GM18505 (cell line): ENCODE results near the gene SLC5A1.

Experiments used
- ATAC-seq: cut with Tn5 transposase; IDR thresholded peaks from one replicate; pipeline ENCODE4 v1.9.1; 2021; ENCODE audit not compliant: unreplicated experiment
- POLR2A ChIP-seq: IDR thresholded peaks from 4 replicates; pipeline ENCODE4 v1.6.1; 2011; ENCODE audit warnings: borderline replicate concordance; ENCODE audit not compliant: insufficient read depth, insufficient read length; ENCODE audit errors: extremely low read depth

Gene SLC5A1

GRCh38 chr22:32066820-32067219, 23.8 kb downstream of the SLC5A1 start:
- no peak for ATAC-seq
- TF ChIP-seq POLR2A = no peak

GRCh38 chr22:32067613-32068012, 24.6 kb downstream of the SLC5A1 start:
- no peak for ATAC-seq
- no peak for TF ChIP-seq POLR2A

- no peak for ATAC-seq
- no peak for TF ChIP-seq POLR2A
Measured at GRCh38 chr22:32069579-32070372, 26.7 kb downstream of the SLC5A1 start.

DNA sequence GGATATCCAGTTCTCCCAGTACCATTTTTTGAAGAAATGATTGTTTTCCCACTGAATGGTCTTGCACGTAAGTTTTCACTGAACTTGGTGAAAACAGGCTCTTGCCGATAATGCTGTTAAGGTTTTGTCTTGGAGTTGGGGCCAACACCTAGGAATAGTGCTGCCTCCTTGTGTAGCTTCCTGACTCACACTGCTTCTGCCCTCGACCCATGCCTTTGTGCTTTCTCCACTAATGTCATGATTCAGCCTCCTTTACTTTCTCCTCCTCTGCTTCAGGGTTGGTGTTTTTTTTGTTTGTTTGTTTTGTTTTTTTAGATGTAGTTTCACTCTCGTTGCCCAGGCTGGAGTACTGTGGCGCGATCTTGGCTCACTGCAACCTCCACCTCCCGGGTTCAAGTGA, 30.2 kb downstream of the SLC5A1 start:
- ATAC-seq = no peak
- TF ChIP-seq POLR2A = no peak

GRCh38 chr22:32073823-32074380, 30.8 kb downstream of the SLC5A1 start:
- no peak for ATAC-seq
- no peak for TF ChIP-seq POLR2A

GRCh38 chr22:32075997-32076760, 33.1 kb downstream of the SLC5A1 start:
- no peak for ATAC-seq
- no peak for TF ChIP-seq POLR2A

- no peak for TF ChIP-seq POLR2A
- no peak for ATAC-seq
Measured at GRCh38 chr22:32076761-32077084, 33.7 kb downstream of the SLC5A1 start.

DNA sequence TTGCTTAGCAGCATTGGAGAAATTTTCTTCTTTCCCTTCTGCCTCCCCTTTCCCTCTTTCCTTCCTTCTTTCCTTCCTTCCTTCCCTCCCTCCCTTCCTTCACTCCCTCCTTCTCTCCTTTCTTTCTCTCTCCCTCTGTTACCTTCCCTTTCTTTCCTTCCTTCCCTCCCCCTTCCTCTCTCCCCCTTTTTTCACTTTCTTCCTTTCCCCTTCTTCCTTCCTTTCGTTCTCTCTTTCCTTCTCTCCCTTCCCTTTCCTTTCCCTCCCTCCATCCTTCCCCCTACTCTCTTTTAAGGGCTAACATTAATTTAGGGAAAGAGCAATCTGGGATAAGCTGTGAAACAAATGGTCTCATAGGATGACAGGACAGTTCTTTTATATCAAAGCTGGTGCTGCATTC, 34.1 kb downstream of the SLC5A1 start:
- no peak for ATAC-seq
- TF ChIP-seq POLR2A = no peak

DNA sequence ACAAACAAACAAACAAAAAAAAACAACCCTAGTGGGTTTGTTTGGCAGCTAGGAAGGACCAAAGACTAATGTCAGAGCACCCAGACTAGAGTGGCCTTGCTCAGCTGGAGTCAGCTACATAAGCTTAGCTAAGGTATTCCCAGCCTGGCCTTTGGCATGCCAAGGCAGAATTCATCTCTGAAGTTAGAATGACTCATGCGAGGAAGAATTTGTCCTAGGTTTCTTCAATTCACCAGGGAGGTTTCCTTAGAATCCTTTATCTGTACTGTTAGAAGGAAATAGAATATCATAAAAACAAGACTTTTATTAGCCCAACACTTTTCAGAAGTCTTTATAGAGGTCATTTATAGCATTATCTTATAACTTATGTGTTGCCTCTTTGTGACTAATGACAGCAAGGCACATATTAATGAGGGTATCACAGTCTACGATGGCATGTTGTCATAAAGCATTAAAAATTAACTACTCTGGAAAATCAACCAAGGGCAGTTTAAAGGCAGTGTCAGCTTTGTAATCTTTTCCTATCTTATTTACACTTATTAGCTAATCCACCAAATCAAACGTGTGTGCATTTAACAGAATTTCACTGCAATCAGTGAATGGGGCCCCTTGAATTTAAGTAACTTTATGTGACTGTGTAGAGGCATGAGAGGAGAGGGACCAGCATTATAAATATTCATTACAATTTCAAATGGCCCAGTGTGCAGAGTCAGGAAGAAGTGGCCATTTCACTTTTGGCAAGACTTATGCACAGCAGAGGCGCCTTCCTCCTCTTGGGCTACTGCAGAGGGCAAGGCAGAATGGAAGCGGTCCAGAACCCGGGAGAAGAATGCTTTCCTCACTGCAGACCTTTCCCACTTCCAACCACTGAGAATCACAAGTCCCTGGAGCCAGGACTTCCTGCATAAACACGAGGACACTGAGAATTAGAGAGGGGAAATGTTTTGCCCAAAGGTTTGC, 36.3 kb downstream of the SLC5A1 start:
- ATAC-seq = no peak
- no peak for TF ChIP-seq POLR2A

GRCh38 chr22:32080904-32081303, 37.8 kb downstream of the SLC5A1 start:
- TF ChIP-seq POLR2A = no peak
- no peak for ATAC-seq

GRCh38 chr22:32082331-32082730, 39.3 kb downstream of the SLC5A1 start:
- no peak for ATAC-seq
- TF ChIP-seq POLR2A = no peak

DNA sequence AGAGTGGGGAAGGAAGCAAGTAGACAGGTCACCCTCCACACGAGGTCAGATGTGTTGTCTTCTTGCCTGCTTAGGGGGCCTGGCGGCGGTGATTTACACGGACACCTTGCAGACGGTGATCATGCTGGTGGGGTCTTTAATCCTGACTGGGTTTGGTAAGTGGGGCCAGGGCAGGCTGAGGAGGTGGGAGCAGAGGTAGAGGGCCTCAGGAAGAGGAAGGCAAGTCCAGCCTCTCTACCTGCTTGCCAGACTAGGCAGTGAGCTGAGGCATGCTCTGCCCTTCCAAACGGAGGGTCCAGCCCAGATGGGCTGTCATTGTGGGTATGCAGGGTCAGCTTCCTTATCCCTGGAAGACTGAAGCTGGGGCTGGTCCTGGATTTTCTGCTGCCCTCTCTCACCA, 39.9 kb downstream of the SLC5A1 start:
- ATAC-seq = no peak
- no peak for TF ChIP-seq POLR2A

- no peak for TF ChIP-seq POLR2A
- no peak for ATAC-seq
Measured at GRCh38 chr22:32083814-32084213, 40.8 kb downstream of the SLC5A1 start.

GRCh38 chr22:32088084-32088483, 45.0 kb downstream of the SLC5A1 start:
- ATAC-seq = no peak
- no peak for TF ChIP-seq POLR2A

GRCh38 chr22:32097018-32097417, 54.0 kb downstream of the SLC5A1 start:
- ATAC-seq = no peak

More at GRCh38 chr22:32097018-32097417, 54.0 kb downstream of the SLC5A1 start:
- no peak for TF ChIP-seq POLR2A
